Measurements from ENCODE around the gene ATP2B2. TPM values are rescaled to one million over a fixed set of nuclear protein-coding genes. Genes with fewer than 3 reads are reported as not detected.

The ATP2B2 gene
- polyA plus RNA-seq, 1 experiment, result not detected

GRCh38 chr3:10399634-10400033 lies 105.8 kb downstream of the ATP2B2 start:
- no peaks in the 10 kb centered on the region for H3K36me3 ChIP-seq (ENCODE audit: control insufficient read depth, insufficient read depth, low read length)
- POLR2A ChIA-PET, result no interaction called here
- peaks cover 17% of the 10 kb centered on the region for H3K27me3 ChIP-seq (ENCODE audit: control insufficient read depth, insufficient read depth, low read length)
- CTCF ChIA-PET, result interaction anchor here (1.3 kb wide), 1 partner anchor 17 kb away, joined by 3 read pairs; no protein-coding TSS in a partner anchor
- no peak for DNase-seq (ENCODE audit: low read depth)
- no peak overlapping the region for H3K4me3 ChIP-seq (ENCODE audit: low read depth, low read length)
- no peak for TF ChIP-seq CTCF (IDR thresholded peaks at IDR 0.05; ENCODE audit: insufficient read depth, low read depth, low read length)

GRCh38 chr3:10398341-10398740 lies 107.0 kb downstream of the ATP2B2 start:
- Histone ChIP-seq H3K36me3 (ENCODE audit: control insufficient read depth, insufficient read depth, low read length) (no peaks in the 10 kb centered on the region), H3K4me3 (ENCODE audit: low read depth, low read length) (no peak overlapping the region), H3K27me3 (ENCODE audit: control insufficient read depth, insufficient read depth, low read length) (peaks cover 14% of the 10 kb centered on the region)
- ChIA-PET POLR2A (no interaction called here), CTCF (no interaction called here)
- no peak for TF ChIP-seq CTCF (IDR thresholded peaks at IDR 0.05; ENCODE audit: insufficient read depth, low read depth, low read length)
- no peak for DNase-seq (ENCODE audit: low read depth)

GRCh38 chr3:10397879-10398278 lies 107.5 kb downstream of the ATP2B2 start:
- Histone ChIP-seq H3K27me3 (ENCODE audit: control insufficient read depth, insufficient read depth, low read length) (peaks cover 13% of the 10 kb centered on the region), H3K36me3 (ENCODE audit: control insufficient read depth, insufficient read depth, low read length) (no peaks in the 10 kb centered on the region), H3K4me3 (ENCODE audit: low read depth, low read length) (no peak overlapping the region)
- no peak for DNase-seq (ENCODE audit: low read depth)
- POLR2A ChIA-PET, result no interaction called here
- no peak for TF ChIP-seq CTCF (IDR thresholded peaks at IDR 0.05; ENCODE audit: insufficient read depth, low read depth, low read length)
- CTCF ChIA-PET, result no interaction called here

- DNase-seq (ENCODE audit: low read depth), result no peak
Observed at GRCh38 chr3:10396931-10397330, 108.5 kb downstream of the ATP2B2 start.

GRCh38 chr3:10396083-10396482 lies 109.3 kb downstream of the ATP2B2 start:
- no peak for DNase-seq (ENCODE audit: low read depth)
- peaks cover 10% of the 10 kb centered on the region; the same call in 1 of the 2 replicates for H3K27me3 ChIP-seq (ENCODE audit: control insufficient read depth, insufficient read depth, low read length)
- POLR2A ChIA-PET, result no interaction called here
- CTCF ChIA-PET, result no interaction called here
- H3K4me3 ChIP-seq (ENCODE audit: low read depth, low read length), result no peak overlapping the region
- TF ChIP-seq CTCF (IDR thresholded peaks at IDR 0.05; ENCODE audit: insufficient read depth, low read depth, low read length), result no peak
- no peaks in the 10 kb centered on the region for H3K36me3 ChIP-seq (ENCODE audit: control insufficient read depth, insufficient read depth, low read length)

More at GRCh38 chr3:10396931-10397330, 108.5 kb downstream of the ATP2B2 start:
- Histone ChIP-seq H3K36me3 (ENCODE audit: control insufficient read depth, insufficient read depth, low read length) (no peaks in the 10 kb centered on the region), H3K27me3 (ENCODE audit: control insufficient read depth, insufficient read depth, low read length) (peaks cover 12% of the 10 kb centered on the region; the same call in 1 of the 2 replicates), H3K4me3 (ENCODE audit: low read depth, low read length) (no peak overlapping the region)
- no peak for TF ChIP-seq CTCF (IDR thresholded peaks at IDR 0.05; ENCODE audit: insufficient read depth, low read depth, low read length)
- CTCF ChIA-PET, result no interaction called here
- POLR2A ChIA-PET, result no interaction called here

Measured in BJ (cell line).